CD4-positive, CD25-positive, alpha-beta regulatory T cell (primary cell): ENCODE measurements around the gene TRIAP1. TPM values are rescaled to one million over a fixed set of nuclear protein-coding genes. Genes with fewer than 3 reads are reported as not detected.

Source experiments
- ATAC-seq, 2 donors: fragments of 150-1000 bp; cut with Tn5 transposase; one replicate each; pipeline ENCODE4 v1.10.0; 2021; ENCODE audit warnings: low read depth in 2 of 2, moderate number of reproducible peaks in 2 of 2, moderate library complexity in 1 of 2
- DNase-seq, 3 donors: peaks; one replicate each; pipeline versions ENCODE4 v3.0.0 to v3.0.0-alpha.2; 2012 to 2022; ENCODE audit warnings: mixed read lengths in 1 of 3
- H3K27ac ChIP-seq: one replicate; pipeline ENCODE4 v1.7.0; 2013; ENCODE audit warnings: mild to moderate bottlenecking, low read length; ENCODE audit not compliant: insufficient read depth, poor library complexity, severe bottlenecking
- H3K27me3 ChIP-seq: one replicate; pipeline ENCODE4 v1.7.0; 2013; ENCODE audit warnings: low read length; ENCODE audit not compliant: control insufficient read depth, insufficient read depth
- H3K36me3 ChIP-seq: one replicate; pipeline ENCODE4 v1.7.0; 2013; ENCODE audit warnings: mild to moderate bottlenecking, low read length, moderate library complexity; ENCODE audit not compliant: control insufficient read depth, insufficient read depth
- H3K4me1 ChIP-seq: 2 replicates; pipeline ENCODE4 v1.7.0; 2013; ENCODE audit warnings: mild to moderate bottlenecking, low read length; ENCODE audit not compliant: insufficient read depth, control insufficient read depth, poor library complexity, severe bottlenecking
- H3K4me3 ChIP-seq: one replicate; pipeline ENCODE4 v1.7.0; 2013; ENCODE audit warnings: low read depth, mild to moderate bottlenecking, low read length, moderate library complexity
- H3K9me3 ChIP-seq, 2 experiments: 1 replicate in 1 of 2; 2 replicates in 1 of 2; pipeline ENCODE4 v1.7.0; 2013; ENCODE audit warnings: low read length in 2 of 2, mild to moderate bottlenecking in 1 of 2, moderate library complexity in 1 of 2; ENCODE audit not compliant: control insufficient read depth in 2 of 2
- H3K27ac Mint-ChIP-seq, 3 donors: one replicate each; pipeline ENCODE4 v1.8.0; 2020 to 2022; ENCODE audit warnings: mild to moderate bottlenecking in 3 of 3, mixed read lengths in 3 of 3, moderate library complexity in 2 of 3
- H3K27me3 Mint-ChIP-seq: one replicate; pipeline ENCODE4 v1.8.0; 2022; ENCODE audit warnings: mild to moderate bottlenecking, mixed read lengths
- H3K36me3 Mint-ChIP-seq: one replicate; pipeline ENCODE4 v1.8.0; 2020; ENCODE audit warnings: mixed read lengths
- H3K4me1 Mint-ChIP-seq, 4 donors: one replicate each; pipeline ENCODE4 v1.8.0; 2020 to 2022; ENCODE audit warnings: mixed read lengths in 4 of 4, mild to moderate bottlenecking in 1 of 4
- H3K4me3 Mint-ChIP-seq, 4 donors: one replicate each; pipeline ENCODE4 v1.8.0; 2020 to 2022; ENCODE audit warnings: mild to moderate bottlenecking in 4 of 4, mixed read lengths in 4 of 4, moderate library complexity in 3 of 4
- H3K9me3 Mint-ChIP-seq, 7 donors: one replicate each; pipeline ENCODE4 v1.8.0; 2020 to 2022; ENCODE audit warnings: mixed read lengths in 7 of 7, mild to moderate bottlenecking in 3 of 7, moderate library complexity in 2 of 7
- polyA plus RNA-seq, 4 donors: library from polyadenylated mRNA; unstranded; fragments of 300-500 nt; fragmentation: Illumina TruSeq; gene quantifications; one replicate each; pipeline ENCODE4 v1.2.3, GENCODE V29; 2021
- total RNA-seq: library from RNA; stranded (reverse); gene quantifications from one replicate; pipeline ENCODE4 v1.2.3, GENCODE V29; 2022

The TRIAP1 gene
- total and polyA plus RNA-seq, 5 donors from 2014 or later, result 19.2 to 61.1 (median 46.4) TPM

GRCh38 chr12:120466560-120467315 lies 20.6 kb upstream of the TRIAP1 start:
- Mint-ChIP-seq H3K9me3 (no peaks in the 10 kb centered on the region), H3K36me3 (peaks cover 24% of the 10 kb centered on the region), H3K27ac (peak overlapping the region in 1 of 3 donors; percentile 46), H3K27me3 (no peaks in the 10 kb centered on the region), H3K4me3 (peak overlapping the region; percentile 26 to 98 (median 60)), H3K4me1 (peaks cover 9 to 56% (median 35%) of the 10 kb centered on the region in 4 donors)
- Histone ChIP-seq H3K27ac (peak overlapping the region; percentile 1), H3K27me3 (no peaks in the 10 kb centered on the region), H3K4me3 (no peak overlapping the region), H3K9me3 (no peaks in the 10 kb centered on the region), H3K36me3 (peaks cover 51% of the 10 kb centered on the region), H3K4me1 (peaks cover 33% of the 10 kb centered on the region)
- DNase-seq (peak; percentile 27 to 61 (median 53)), ATAC-seq (no peak)

GRCh38 chr12:120465756-120466155 lies 19.6 kb upstream of the TRIAP1 start:
- no peaks in the 10 kb centered on the region for H3K27me3 ChIP-seq
- H3K9me3 ChIP-seq, result no peaks in the 10 kb centered on the region
- peaks cover 33% of the 10 kb centered on the region for H3K4me1 ChIP-seq
- H3K4me3 ChIP-seq, result no peak overlapping the region
- DNase-seq (no peak), ATAC-seq (no peak)
- H3K36me3 Mint-ChIP-seq, result peaks cover 24% of the 10 kb centered on the region
- H3K27ac Mint-ChIP-seq, result peak overlapping the region in 2 of 3 donors; percentile 33 to 35
- no peaks in the 10 kb centered on the region for H3K27me3 Mint-ChIP-seq
- H3K27ac ChIP-seq, result no peak overlapping the region
- peak overlapping the region in 2 of 4 donors; percentile 40 to 84 for H3K4me3 Mint-ChIP-seq
- no peaks in the 10 kb centered on the region for H3K9me3 Mint-ChIP-seq
- H3K36me3 ChIP-seq, result peaks cover 60% of the 10 kb centered on the region
- H3K4me1 Mint-ChIP-seq, result peaks cover 9 to 50% (median 35%) of the 10 kb centered on the region in 4 donors

DNA sequence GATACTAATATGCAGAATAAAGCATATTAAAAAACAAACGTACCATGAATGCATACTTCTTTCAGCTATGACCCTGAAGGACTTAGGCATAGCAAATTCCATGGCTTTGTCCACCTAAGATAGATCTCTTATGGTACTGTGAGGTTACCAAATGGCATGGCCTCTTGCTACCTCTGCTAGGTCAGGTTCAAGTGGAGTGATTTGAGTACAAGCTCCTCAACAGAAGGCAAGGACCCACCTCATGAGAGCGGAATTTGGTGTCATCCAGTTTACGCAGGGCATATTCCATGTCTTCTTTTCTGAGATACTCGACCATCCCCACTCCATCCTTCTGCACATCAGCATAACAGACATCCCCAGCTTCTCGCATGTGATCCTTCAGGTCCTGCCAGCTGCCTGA lies 17.5 kb upstream of the TRIAP1 start:
- no peaks in the 10 kb centered on the region for H3K27me3 Mint-ChIP-seq
- no peak overlapping the region for H3K27ac ChIP-seq
- peaks cover 32% of the 10 kb centered on the region for H3K36me3 Mint-ChIP-seq
- no peak overlapping the region for H3K4me3 ChIP-seq
- H3K9me3 Mint-ChIP-seq, result no peaks in the 10 kb centered on the region
- DNase-seq (no peak), ATAC-seq (no peak)
- no peaks in the 10 kb centered on the region for H3K9me3 ChIP-seq
- H3K4me1 ChIP-seq, result peaks cover 23% of the 10 kb centered on the region
- H3K27me3 ChIP-seq, result no peaks in the 10 kb centered on the region
- peak overlapping the region in 1 of 4 donors; percentile 40 for H3K4me3 Mint-ChIP-seq
- peaks cover 76% of the 10 kb centered on the region for H3K36me3 ChIP-seq
- H3K4me1 Mint-ChIP-seq, result peaks cover 4 to 40% (median 32%) of the 10 kb centered on the region in 4 donors
- peak overlapping the region in 2 of 3 donors; percentile 14 to 18 for H3K27ac Mint-ChIP-seq

- Histone ChIP-seq H3K27me3 (no peaks in the 10 kb centered on the region), H3K36me3 (peaks cover 86% of the 10 kb centered on the region), H3K9me3 (no peaks in the 10 kb centered on the region), H3K4me3 (no peak overlapping the region), H3K4me1 (peaks cover 9% of the 10 kb centered on the region), H3K27ac (no peak overlapping the region)
- no peak for DNase-seq
- Mint-ChIP-seq H3K36me3 (peaks cover 33% of the 10 kb centered on the region), H3K9me3 (no peaks in the 10 kb centered on the region), H3K4me3 (peak overlapping the region in 1 of 4 donors; percentile 73), H3K4me1 (peaks cover 0 to 28% (median 22%) of the 10 kb centered on the region in 4 donors), H3K27me3 (no peaks in the 10 kb centered on the region), H3K27ac (no peak overlapping the region)
- ATAC-seq, result no peak
Observed at GRCh38 chr12:120462099-120462640, 16.0 kb upstream of the TRIAP1 start.

- H3K4me1 Mint-ChIP-seq, result peaks cover 0 to 17% (median 5%) of the 10 kb centered on the region in 4 donors
- no peak overlapping the region for H3K4me3 Mint-ChIP-seq
- Histone ChIP-seq H3K36me3 (peaks cover 83% of the 10 kb centered on the region), H3K4me1 (no peaks in the 10 kb centered on the region), H3K4me3 (no peak overlapping the region), H3K27ac (no peak overlapping the region), H3K9me3 (no peaks in the 10 kb centered on the region), H3K27me3 (no peaks in the 10 kb centered on the region)
- ATAC-seq (no peak), DNase-seq (no peak)
- H3K27me3 Mint-ChIP-seq, result no peaks in the 10 kb centered on the region
- H3K27ac Mint-ChIP-seq, result no peak overlapping the region
- no peaks in the 10 kb centered on the region for H3K9me3 Mint-ChIP-seq
- peaks cover 42% of the 10 kb centered on the region for H3K36me3 Mint-ChIP-seq
Observed at GRCh38 chr12:120460157-120460556, 14.0 kb upstream of the TRIAP1 start.

GRCh38 chr12:120457133-120457532 lies 10.9 kb upstream of the TRIAP1 start:
- Mint-ChIP-seq H3K4me1 (peaks cover 0 to 12% (median 9%) of the 10 kb centered on the region in 4 donors), H3K27me3 (no peaks in the 10 kb centered on the region), H3K4me3 (no peak overlapping the region), H3K9me3 (no peaks in the 10 kb centered on the region), H3K27ac (peak overlapping the region in 1 of 3 donors; percentile 51), H3K36me3 (peaks cover 26% of the 10 kb centered on the region)
- Histone ChIP-seq H3K4me1 (no peaks in the 10 kb centered on the region), H3K4me3 (no peak overlapping the region), H3K27me3 (no peaks in the 10 kb centered on the region), H3K36me3 (peaks cover 56% of the 10 kb centered on the region), H3K9me3 (no peaks in the 10 kb centered on the region), H3K27ac (no peak overlapping the region)
- DNase-seq, result peak in 1 of 3 donors; percentile 23
- no peak for ATAC-seq

DNA sequence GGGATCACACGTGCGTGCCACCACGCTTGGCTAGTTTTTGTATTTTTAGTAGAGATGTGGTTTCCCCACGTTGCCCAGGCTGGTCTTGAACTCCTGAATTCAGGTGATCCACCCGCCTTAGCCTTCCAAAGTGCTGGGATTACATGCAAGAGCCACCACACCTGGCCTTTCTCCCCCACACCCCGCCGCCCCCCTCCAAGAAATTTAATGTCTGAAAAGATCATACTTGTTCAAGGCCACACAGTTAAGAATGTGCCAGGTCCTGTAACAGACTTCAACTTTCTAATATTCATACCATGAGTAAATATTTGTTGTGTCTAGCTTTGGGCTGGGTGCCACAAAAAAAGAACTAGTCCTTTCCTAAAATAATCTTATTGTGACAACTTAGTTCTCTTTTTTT lies 9.1 kb upstream of the TRIAP1 start:
- Histone ChIP-seq H3K4me3 (no peak overlapping the region), H3K9me3 (no peaks in the 10 kb centered on the region), H3K27me3 (no peaks in the 10 kb centered on the region), H3K4me1 (no peaks in the 10 kb centered on the region), H3K27ac (no peak overlapping the region), H3K36me3 (peaks cover 45% of the 10 kb centered on the region)
- Mint-ChIP-seq H3K4me3 (no peak overlapping the region), H3K27me3 (no peaks in the 10 kb centered on the region), H3K4me1 (peaks cover 0 to 12% (median 9%) of the 10 kb centered on the region in 4 donors), H3K27ac (no peak overlapping the region), H3K9me3 (no peaks in the 10 kb centered on the region), H3K36me3 (peaks cover 24% of the 10 kb centered on the region)
- no peak for ATAC-seq
- DNase-seq, result no peak
